GM12878 (cell line): ENCODE results near the gene MALRD1.

Experiments used
- BCLAF1 ChIP-seq: fragments of 450-650 bp; IDR thresholded peaks from 2 replicates; pipeline ENCODE4 v1.6.1; 2017; ENCODE audit warnings: antibody characterized with exemption, mild to moderate bottlenecking, moderate library complexity
- CEBPB ChIP-seq, 2 experiments: fragments of 150-350 bp in 1 of 2; IDR thresholded peaks; 2 replicates each; pipeline ENCODE4 v1.6.1; 2012 to 2014; ENCODE audit warnings: low read depth in 2 of 2, low read length in 2 of 2, borderline replicate concordance in 1 of 2, inconsistent platforms in 1 of 2
- CTCF ChIP-seq, 3 experiments: IDR thresholded peaks in 2 of 3; conservative IDR thresholded peaks in 1 of 3; 2 replicates each; pipeline ENCODE4 v1.5.1; 2011; ENCODE audit warnings: low read depth in 3 of 3, low read length in 3 of 3, mild to moderate bottlenecking in 3 of 3, control low read depth in 2 of 3, moderate library complexity in 2 of 3, inconsistent platforms in 1 of 3, mixed read lengths in 1 of 3; ENCODE audit not compliant: control insufficient read depth in 2 of 3, insufficient read depth in 1 of 3; ENCODE audit errors: extremely low read depth in 1 of 3
- EP300 ChIP-seq, 2 experiments: fragments of 150-350 bp in 1 of 2; IDR thresholded peaks; 2 replicates each; pipeline ENCODE4 v1.6.1; 2011 to 2012; ENCODE audit warnings: low read depth in 2 of 2, low read length in 2 of 2, borderline replicate concordance in 1 of 2, improper control_type of control experiment in 1 of 2, inconsistent platforms in 1 of 2; ENCODE audit not compliant: control insufficient read depth in 1 of 2
- GABPA ChIP-seq: IDR thresholded peaks from 2 replicates; pipeline ENCODE4 v1.6.1; 2014; ENCODE audit warnings: antibody characterized with exemption, low read depth, mild to moderate bottlenecking, inconsistent platforms
- USF2 ChIP-seq: IDR thresholded peaks from 2 replicates; pipeline ENCODE4 v1.6.1; 2011; ENCODE audit warnings: low read depth, low read length, improper control_type of control experiment, borderline replicate concordance

- no peak for TF ChIP-seq GABPA
- TF ChIP-seq CEBPB (IDR thresholded peaks at IDR 0.05; ENCODE audit: borderline replicate concordance in 1 of 2, low read depth in 2 of 2, low read length in 2 of 2) = no peak
- no peak for TF ChIP-seq BCLAF1
- TF ChIP-seq USF2 = no peak
- no peak for TF ChIP-seq CTCF (IDR thresholded peaks at IDR 0.05 in 2 of 3, conservative IDR thresholded peaks at IDR 0.05 in 1 of 3; ENCODE audit: control insufficient read depth in 2 of 3, extremely low read depth in 1 of 3, insufficient read depth in 1 of 3, low read depth in 3 of 3, low read length in 3 of 3)
- TF ChIP-seq EP300 (IDR thresholded peaks at IDR 0.05; ENCODE audit: borderline replicate concordance in 1 of 2, control insufficient read depth in 1 of 2, low read depth in 2 of 2, low read length in 2 of 2) = no peak
These were observed 36.5 kb upstream of the MALRD1 start for GRCh38 chr10:19012111-19012510.
